Stimulated activated CD4-positive, alpha-beta T cell treated with anti-CD3 and anti-CD28 coated beads, Interleukin-2, amount 100 ng/mL, for 48 hours (primary cell): ENCODE measurements around the gene CDON.

Source experiments
- DNase-seq, 2 donors: peaks; one replicate each; pipeline ENCODE4 v3.0.0-alpha.2; 2020

The CDON gene

DNA sequence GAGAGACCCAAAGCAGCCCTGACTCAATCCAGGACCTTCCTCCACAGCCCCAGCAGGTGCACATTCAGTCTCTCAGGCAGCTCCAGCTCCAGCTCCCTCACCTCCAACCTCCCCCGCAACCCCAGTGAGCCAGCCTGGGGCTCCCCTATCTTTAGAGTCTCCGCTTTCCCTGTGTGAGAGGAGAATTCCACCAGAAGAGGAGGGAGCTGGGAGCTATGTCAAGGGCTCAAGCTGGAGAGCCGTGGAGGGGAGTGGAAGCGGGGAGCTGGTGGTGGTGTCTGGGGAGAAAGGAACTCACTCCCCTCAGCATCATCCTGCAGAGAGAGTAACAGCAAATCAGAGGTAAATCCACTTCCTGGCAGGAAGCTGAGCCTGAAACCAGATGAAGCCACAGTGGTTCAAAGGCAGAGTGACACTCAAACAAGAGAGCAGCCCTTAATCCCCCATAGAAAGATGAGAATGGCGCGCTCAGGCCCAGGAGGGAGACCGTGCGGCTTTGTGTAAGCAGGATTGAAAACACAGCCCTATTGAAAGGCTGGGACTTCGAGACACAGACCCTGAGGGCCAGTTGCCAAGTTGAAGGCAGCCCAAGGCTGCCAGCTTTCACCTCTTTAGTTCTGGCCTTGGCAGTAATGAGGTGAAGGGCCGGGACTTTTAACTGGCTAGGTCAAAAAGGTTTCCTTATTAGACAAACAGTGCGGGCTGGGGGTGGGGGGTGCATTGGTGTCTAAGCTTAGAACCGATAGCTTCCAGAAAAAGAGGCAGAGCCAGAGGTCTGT, 21.4 kb upstream of the CDON start:
- peak in 1 of 2 donors; percentile 9 for DNase-seq

DNA sequence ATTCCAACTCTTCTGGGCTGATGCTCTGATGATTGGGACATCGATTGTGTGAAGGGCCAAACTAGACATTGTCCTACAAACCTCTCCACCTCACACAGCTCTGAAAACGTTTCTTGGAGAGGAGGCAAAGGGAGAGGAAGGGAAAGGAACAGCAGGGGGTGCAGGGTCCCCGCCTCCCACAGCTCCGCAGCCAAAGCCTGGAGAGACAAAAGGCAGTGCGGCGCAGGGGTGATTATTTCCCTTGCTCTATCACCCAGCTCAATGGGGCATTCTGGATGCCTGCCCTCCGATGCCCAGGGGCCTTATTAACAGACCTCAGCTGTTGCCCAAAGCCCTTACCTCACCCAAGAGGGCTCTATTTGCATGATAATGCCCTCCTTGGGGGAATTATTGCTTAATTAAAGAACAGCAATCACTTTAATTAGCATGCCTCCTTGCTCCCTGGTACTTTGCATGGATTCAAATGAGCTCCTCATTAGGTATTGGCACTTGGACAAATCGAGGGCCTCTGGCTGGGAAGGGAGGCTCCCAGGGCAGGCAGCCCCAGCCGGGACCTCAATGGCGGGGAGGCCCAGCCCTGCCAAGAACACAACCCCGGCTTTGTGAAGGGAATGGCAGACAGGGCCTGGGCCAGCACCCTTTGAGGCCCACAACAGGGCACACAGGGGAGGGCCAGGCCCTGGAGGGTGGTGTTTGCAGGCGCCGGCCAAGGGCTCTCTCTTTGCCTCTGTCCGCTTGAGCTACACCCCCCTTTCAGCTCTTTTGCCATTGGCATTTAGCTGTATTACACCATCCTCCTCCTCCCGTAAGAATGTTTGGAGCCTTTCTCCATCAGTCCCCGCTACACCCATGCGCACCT, 19.8 kb upstream of the CDON start:
- no peak for DNase-seq

DNA sequence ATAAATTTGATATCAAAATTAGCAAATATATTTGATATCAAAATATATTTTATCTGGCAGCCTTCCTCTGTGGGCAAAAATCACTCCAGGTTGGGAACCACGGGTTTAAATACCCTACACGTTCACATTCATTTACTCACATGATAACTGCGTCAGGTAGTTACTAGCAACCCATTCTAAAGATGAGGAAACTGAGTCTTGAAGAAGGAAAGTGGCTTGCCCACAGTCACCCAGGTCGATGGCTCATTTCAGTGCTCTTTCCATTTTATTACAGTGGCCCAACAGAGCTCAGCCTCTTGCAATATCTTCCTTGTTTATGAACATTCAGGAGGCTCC, 19.2 kb upstream of the CDON start:
- no peak for DNase-seq

DNA sequence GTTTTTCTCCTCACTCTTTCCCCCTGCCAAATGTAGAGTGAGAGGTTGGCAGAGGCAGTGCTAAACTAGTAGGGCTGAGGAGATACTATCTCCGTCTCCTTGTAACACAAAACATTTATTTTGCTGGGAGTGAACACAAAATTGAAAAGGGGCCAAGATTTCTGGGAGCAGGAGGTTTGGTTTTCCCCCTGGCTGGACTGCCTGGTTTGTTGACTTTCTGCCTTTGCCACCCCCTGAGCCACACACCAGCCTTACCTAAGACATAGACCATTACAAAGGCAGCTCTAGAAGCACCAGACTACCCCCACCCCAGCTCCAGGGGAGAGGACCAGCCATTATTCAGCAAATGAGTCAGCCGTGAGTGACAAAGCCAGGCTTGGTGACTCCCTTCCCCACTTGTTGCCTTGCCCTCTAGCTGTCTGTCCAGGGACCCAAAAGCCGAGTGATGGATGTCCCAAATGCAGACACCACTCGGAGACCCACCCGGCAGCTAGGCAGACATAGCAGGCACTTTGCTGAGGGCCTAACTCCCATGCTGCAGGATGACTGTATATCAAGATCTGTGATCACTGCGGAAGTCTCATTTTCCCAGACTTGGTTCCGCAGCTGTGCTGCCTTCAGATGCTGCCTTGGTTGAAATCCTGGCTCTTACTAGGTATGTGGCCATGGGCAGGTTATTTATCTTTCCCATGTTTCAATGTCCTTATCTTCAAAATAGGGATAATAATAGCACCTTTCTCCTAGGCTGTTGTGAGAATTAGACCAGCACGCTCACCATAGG, 17.7 kb upstream of the CDON start:
- no peak for DNase-seq

DNA sequence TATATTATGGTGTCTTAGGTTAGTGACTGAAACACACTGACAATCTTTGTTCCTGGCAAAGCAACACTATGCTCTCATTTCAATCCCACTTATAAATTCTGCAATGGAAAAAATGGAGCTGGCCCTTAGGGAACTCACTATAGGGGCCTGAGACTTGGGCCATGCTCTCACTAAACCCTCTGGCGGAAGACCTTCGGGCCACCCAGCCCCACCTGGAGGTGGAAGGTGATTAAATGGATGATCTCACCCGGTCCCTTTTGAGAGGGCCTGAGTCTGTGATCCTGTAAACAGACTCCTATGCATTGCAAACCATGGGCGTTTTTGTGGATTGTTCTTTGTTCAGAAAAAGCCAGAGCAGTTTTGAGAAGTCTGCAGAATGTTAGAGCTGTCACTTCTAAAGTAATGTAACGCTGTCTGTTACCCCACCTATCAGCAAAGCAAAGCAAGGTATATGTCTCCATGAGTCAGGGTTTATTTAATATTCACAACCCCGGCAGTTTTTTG, 17.0 kb upstream of the CDON start:
- DNase-seq = no peak

DNA sequence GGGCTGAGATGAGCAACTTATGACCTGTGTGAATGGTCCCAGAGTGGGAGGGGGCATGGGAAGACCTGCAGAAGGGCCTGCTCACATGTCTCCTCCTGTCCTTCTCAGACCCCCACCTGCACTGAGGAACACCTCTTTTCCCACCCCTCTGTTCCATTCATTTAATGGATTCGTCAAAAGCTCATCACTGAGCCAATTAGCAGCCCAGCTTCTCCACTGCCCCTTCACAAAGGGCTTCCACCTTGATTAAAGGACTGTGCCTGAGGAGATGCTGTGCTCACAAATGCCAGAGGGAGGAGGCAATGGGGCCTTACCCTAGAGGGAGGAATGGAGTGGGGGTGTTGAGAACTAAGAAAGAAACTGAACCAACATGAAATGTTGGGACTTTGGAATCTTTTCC, 14.0 kb upstream of the CDON start:
- DNase-seq = no peak

DNA sequence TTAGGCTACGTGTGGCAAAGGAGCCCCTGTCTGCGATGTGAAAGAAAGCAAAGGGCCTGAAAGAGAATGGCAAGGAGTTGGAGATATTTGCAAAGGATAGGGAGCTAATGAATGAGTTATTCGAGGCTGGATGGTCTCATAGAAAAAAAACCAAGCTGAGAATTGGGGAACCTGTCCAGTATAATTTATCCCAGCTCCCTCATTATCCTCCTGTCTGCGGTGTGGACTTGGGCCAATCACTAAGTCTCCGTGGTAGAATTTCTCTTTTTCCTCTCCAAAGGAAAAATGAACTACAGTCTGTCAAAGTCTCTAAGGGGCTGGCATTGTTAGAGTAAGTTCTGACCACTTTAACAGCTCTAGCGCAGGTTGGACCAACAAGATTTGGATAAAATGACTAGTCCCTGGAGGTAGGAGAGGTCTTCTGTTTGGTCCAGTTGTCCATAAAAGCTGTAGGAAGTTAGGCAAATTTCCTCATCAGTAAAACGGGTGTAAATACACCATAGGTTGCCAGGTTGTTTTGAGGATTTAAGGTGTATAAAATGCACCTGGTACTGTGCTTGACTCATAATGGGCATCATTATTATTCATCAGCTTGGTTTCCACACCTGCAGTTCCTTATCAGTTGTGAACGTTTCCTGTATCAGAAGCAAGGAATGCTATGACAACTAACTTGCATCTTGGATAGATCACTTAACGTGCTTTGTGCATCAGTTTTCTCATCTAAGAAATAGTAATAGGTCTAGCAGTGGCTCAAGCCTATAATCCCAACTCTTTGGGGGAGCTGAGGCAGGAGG, 10.3 kb upstream of the CDON start:
- DNase-seq = no peak

DNA sequence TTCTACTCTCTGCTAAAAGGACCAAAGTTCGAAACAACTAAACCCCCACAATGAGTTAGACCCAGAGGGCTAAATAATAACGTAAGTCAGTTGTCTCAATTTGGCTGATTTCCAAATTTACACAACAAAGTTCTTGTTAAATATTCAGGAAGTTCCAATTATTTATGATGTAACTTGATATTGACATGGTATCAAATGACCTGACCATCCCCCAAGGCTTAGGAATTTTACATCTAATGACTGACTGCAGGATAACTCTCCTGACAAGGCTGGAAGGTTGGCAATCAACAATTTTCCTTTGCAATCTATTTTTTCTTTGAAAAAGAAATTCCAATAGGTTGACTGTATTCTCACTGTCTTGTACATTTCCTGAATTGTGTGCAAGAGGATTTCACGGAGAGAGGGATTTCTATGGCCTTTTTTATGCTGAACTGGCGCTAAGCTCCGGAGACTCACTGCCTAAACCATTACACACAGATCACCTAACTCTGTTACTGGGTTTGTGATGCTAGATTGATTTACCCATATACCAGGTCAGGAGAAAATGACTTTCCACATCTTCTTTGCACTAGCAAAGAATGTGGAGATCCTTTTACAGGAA, 9.6 kb upstream of the CDON start:
- DNase-seq = no peak

DNA sequence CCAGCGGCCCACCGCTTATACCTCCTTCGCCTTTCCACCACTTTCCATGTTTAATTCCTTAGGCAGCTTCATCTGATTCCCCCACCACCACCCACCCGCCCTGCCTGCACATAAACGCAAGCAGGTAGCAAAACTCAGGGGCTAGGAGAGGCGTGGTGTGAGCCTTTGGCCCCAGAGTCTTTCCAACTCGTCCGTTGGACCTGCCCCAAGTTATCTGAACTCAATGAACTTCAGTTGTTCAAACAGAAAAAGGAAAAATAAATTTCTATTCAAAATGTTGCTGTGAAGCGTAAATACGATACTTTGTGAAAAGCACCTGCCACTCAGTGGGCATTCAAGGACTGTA, 814 bp upstream of the CDON start:
- DNase-seq = no peak

DNA sequence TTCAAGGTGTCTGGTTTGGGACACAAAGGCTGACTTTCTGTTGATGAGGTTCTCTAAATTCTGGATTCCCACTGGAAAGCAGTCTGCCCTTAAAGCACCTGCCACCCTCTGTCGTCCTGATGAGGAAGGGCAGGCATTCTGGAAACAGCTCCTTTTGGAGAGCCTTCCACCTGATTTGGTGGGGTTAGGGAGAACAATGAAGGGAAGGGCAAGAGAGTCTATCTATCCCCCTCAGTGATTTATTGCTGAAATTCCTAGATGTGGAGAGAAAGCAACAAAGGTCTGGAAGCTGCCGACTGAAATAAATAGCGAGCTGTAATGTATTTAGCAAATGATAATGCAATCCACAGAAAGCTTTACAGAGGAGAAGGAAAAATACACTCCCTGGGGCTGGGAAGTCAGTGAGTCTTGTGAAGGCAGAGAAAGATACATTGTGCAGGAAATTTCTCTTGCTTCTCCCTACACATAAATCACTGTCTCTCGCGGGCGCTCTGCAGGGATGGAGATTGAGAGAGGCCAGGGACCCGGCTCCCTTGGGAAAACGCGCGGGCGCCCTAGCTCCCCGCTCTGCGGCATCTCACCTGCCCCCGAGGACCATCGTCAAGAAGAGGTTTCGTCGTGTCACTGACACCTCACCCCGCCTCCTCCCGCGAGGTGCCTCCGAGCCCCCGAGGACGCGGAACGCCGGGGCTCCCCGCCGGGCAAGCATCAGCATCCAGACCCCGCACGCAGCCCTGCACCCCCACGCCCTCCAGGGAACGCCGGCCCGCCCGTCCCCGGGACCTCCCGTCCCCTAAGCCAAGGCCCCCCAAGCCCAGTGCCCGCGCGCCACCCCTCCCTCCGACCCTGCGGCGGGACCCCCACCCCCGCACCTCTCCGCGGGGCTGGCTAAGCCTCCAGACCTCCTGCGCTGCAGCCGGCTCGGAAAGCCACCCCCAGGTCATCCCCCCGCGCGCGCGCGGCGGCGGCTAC, 673 bp downstream of the CDON start:
- DNase-seq = peak in 1 of 2 donors; percentile 12

DNA sequence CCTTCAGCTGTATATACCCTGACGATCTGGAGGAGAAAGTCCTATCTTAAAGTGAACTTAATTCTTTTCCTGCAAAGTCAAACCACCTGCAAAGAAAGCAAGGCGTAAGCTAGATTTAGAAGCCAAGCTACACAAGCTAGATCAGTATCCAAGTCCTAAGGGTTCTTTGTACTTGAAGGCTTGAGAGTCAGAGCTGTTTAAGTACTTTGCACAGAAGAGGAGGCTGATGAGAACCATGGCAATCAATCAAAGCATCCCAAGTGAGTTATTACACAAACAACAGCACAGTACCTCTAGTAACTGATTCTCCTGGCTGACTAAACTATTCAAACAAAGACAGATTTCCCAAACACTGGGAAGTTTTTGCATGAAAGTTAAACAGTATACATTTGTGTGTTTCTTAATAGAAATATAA, 1.9 kb downstream of the CDON start:
- no peak for DNase-seq

DNA sequence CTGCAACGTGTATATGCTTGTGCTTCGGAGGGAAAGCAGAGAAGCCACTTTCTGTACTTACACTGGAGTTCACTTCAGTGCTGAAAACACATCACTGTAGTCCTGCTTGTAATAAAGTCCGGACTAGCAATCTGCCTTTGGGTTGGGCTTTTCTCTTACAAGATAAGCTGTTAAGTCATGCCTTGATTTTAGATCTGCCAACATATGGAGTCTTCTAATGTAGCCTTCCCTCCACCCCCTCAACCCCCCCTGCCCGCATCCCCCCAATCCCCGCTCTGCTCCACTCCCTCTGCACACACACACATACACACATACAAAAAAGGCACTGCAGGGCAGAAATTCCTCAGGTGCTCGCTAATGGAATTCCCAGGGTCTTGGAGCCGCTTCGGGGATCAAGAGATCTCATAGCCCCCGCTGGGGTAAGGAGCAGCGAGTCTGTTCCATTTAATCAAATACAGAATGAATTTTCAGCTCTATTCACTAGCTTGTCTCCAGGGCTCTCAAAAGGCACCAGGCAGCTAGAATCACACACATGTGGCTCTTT, 3.4 kb downstream of the CDON start:
- no peak for DNase-seq

DNA sequence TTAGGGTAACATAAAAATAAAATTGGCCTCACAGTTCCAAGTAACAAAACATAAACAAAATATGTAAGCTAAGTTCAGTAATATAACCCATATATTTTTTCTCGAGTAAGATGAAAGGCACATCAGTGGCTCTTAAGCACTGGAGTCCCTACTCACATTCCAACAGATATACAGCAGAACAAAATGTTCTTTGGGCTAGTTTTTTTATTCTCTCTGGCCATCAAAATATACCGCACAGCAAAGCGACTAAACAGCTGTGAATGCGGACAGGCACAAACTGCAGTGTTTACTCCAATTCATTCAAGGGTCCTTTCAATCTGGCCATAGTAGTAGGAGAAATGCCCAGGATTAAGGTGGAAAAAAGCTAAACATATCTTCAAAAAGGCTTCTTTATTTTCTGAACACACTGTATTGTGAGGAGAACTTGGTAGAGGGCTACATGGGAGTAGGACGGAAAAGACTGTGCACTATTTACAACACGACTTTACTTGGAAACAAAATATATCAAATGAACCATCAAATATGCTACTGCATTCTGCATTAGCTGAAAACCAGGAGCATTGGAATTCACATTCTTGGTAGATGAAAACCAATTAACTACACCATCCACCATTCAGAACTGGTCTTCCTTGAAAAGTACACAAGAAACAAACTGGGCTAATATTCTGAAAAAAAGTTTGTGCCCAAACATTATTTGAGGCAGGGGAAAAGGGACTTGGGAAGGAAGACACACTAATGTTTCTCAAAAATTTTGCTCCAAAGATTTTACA, 4.4 kb downstream of the CDON start:
- no peak for DNase-seq

DNA sequence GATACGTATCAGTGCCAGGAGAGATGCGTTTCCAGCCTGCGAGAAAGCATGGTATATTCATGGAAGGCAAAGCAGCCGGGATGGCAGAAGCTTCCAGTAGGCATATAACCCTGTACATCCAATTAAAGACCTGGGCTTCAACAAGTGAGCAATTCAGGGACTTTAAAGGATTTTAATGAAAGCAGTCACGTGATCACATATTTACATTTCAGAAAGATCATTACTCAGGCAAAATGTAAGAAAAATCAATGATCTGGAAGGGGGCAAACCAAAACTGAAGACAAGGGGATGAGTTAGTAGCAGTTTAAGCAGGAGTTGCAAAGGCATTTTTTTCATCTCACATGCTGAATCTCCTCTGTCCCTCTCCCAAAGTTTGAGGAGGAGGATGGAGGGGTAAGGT, 7.8 kb downstream of the CDON start:
- DNase-seq = no peak

DNA sequence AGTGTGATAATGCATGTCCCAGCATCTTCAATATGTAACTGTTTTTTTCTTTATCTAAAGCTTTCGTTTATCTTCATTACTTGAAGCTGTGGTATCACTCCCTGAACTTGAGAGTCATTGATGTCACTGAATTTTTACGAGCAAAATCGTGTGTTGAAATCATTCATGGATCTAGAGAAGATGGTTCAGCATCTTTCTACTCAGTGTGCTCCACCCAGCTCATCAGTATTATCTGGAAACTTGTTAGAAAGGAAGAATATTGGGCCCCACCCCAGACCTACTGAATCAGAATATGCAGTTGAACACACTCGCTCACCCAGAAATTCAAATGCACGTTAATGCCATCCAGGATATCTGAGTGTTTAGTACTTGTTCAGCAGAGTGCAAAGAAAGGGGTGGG, 8.3 kb downstream of the CDON start:
- no peak for DNase-seq

DNA sequence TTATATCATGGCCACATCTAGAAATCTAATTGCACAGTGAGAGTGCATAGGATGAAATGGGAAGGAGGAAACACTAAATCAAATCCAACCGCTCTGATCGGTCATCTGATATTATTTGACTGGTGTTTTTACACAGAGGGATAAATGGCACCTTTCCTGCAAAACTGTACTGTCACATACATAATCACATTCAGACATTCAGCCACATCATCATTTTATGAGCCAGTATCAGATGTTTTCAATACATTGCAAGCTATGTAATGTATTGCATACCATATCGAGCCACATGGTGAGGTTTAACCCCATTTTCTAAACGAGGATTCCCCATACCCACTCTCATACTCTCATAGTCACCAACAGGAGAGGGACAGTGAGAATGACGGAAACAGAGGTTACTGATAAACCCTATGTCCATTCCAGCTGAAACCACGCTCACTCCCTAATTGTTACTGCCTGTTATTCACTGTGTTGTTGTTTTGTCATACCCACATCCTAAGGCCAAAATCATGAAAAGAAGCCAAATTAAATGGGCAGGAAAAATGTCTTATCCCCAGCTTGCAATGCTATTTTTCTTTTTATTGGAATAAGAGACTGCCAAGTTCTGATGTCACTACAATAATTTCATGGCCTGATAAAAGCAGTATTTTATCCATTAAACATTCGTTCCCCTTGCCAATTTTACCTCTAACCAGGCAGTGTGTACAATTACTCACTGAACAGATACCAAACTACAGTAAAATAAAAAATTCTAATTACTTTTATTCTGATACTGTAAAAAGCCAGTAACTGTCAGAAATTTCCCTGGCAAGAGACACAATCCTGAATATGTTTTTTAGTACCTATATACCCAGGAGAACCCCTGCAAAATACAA, 9.0 kb downstream of the CDON start:
- DNase-seq = no peak

DNA sequence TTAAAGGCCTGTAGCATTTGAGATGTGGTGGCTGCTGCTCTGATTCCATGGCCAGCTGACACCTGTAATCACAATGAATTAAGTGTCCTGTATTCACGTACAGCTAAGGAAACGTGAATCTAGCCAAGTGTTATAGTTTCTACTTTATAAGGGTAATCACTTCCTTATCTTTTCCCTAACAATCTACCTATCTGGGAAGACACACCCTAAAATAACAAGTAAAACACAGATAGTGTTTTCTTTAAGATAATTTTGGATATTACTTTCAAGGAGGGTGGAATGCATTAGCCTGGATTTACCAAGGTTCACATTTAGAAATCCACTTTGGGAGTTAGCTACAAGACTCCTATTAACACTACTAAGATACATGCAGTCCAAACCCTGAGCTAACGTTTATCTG, 11.5 kb downstream of the CDON start:
- no peak for DNase-seq

DNA sequence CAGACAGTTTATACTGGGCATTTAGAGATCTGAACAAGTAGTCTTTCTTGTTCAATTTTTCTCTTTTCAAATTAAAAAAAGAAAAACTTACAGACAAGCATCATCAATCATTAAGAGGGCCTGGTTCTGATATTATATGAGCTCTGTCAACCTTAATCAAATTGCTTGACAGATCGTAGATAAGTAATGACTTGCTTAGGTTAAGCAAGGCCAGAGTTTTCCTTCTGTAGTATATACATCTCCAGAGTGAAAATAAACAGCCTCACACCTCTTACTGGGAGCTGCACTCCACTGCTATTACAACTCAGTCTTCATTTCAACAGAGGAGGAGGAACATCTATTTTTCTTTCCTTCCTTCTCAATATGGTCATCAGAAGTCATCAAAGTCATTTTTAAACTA, 13.5 kb downstream of the CDON start:
- no peak for DNase-seq

DNA sequence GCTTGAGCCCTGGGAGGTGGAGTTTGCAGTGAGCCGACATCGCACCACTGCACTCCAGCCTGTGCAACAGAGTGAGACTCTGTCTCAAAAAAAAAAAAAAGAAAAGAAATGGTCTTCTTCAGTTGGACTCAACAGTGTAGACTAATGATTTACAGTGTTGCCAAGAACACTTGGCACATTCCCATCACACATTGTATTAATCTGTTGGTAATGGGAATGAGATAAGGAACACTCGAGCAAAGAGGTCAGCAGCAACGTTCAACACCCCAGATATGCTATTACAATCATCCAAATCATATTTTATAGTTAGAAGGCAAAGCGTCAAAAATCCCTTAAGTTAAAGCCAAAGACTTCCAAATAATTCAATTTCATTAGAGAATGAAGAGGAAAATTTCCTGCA, 14.5 kb downstream of the CDON start:
- no peak for DNase-seq
